ENCODE results near the gene KRTAP10-2.
"Not testable (repeated sequence)": the region's sequence is repeated elsewhere in the genome, so short reads cannot be mapped to it uniquely, and the experiment has no call there.

The KRTAP10-2 gene

DNA sequence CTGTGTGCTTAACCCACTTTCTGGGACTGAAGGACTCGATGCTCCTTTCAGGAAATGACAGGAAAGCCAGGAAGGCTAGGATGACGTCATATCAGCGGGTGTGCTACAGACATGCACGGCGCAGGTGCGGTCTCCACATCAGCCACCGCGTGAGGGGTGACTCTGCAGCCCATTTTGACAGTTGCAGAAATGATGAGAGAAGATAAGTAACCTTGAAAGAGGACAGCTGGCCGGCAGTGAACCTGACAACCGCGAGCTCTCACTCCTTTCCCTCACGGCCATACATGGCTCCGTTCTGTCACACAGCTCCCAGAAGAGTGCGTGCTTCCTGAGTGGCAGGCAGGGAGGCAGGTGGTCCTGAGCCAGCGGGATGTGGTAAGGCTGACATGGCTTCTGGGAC is 30.8 kb upstream of the KRTAP10-2 start:
- FAIRE-seq = no peak

DNA sequence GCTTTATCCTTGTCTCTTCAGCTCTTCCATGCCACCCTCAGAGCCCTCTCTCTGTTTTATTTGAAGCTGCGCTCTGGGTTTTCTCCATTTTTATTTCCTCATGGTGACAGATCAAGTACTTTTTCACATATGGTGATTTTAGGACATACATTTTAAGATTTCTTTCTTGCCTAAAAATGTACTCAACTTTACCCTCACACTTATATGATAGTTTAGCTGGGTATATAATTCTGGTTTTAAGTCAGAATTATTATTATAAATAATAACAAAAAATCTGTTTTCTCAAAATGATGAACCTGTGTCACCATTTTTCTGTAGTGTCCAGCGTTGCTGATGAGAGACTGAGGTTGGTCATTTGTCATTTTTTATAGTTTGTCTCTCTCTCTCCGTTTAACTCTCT is 29.9 kb upstream of the KRTAP10-2 start:
- FAIRE-seq = no peak

DNA sequence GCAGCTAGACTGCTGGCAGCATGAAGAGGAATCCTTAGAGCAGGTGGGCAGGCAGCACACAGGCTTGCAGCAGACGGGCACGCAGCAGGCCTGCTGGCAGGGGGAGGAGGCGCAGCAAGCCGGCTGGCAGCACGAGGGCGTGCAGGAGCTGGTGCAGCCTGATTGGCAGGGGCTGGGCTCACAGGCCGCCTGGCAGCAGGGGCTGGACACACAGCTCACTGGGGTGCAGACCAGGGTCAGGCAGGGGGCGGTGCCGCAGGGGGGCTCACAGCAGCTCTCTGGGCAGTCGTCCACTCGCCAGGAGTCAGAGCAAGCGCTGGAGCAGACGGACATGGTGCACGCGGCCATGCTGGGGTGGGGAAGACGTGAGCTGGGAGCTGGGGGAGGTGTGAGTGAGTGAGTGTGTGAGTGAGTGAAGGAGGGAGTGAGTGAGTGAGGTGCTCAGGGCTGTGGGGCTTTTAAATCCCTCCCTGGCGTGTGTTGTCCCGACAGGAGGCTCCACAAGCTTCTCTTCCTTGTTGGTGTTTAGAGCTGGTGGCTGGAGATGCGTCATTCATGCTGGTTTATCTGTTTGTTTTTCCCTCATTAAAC is 29.0 kb upstream of the KRTAP10-2 start, which contains the start of gene KRTAP10-5:
Gene KRTAP10-5, minus strand, starts transcription at position 374 of the 591 bp plus-strand sequence. Its CDS starts 26 bp downstream, at position 348.
- not testable (repeated sequence) for FAIRE-seq

- no peak for FAIRE-seq
Observed at GRCh38 chr21:44579833-44580144, 28.5 kb upstream of the KRTAP10-2 start.

GRCh38 chr21:44579056-44579832 is 27.9 kb upstream of the KRTAP10-2 start:
- no peak for FAIRE-seq

DNA sequence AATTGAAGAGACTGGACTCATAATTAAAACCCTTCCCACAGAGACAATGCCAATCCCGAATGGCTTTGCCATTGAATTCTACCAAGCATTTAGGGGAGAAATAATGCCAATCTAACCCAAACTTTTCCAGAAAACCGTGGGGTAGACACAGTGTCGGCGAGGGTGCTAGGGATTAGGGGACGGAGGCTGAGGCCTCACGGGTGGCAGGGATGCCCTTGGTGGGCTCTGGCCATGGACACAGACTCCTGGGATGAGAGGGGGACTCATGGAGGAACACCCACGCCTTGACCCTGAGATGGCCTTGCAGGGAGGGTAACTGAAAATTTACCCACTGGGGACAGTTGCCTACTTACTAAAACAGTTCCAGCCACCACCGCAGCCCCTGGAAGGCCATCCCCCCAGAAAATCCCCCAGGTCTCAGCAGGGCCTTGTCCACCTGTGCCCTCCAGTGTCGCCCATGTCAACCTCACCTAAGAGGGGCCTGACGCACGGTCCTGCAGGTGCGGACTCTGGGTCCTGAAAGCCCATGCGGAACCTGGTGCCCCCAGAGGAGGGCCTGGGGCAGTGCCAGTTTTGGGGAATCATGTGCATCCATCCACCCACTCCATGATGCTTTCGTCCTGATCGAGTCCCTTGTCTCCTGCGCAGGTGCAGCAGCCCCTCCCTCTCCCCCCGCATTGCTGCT is 27.2 kb upstream of the KRTAP10-2 start:
- FAIRE-seq = no peak

DNA sequence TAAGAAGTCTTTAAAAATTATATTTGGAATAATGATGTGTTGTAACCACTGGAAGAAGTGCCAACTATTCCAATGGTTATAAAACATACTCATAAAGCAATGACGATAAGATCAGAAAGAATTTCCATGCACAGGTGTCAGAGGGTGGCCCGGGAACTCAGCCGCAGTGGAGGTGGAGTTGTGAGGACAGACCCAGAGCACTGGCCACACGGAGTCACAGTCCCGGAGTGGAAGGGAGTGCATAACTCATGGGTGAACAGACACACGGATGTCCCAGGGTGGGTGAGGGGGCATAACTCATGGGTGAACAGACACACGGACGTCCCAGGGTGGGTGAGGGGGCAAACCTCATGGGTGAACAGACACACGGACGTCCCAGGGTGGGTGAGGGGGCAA is 24.7 kb upstream of the KRTAP10-2 start:
- no peak for FAIRE-seq

DNA sequence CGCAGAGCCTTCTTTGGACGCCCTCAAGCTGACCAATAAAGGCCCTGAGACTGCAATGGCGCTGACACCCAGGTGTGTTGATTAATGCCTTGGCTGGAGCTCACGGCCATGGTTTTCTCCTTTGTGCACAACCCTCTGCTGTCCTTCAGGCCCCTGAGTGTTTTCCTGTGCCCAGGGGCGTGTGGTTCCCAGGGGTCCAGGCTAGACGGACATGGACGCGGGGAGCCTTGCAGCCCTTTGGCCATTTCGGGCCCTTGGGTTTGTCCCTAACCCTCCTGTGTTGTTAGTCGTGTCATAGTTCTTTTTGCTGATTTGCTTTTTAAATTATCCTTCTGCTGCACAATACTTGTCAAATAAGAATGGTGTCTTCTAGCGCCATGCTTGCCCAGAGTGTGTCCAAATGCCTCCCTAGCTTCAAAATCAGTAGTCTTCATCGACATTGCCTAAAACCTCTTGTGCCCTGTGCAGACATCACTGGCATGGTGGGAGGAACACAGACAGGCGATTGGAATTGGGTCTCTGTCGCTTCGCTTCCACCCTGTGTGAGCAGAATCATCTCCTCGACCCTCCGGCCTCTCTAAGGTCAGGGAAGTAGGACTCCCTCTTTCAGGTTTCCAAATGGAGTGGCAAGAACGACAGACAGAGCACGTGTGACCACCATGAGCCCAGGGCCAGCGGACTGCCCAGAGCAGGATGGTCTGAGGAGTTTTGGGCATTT is 24.2 kb upstream of the KRTAP10-2 start:
- no peak for FAIRE-seq

DNA sequence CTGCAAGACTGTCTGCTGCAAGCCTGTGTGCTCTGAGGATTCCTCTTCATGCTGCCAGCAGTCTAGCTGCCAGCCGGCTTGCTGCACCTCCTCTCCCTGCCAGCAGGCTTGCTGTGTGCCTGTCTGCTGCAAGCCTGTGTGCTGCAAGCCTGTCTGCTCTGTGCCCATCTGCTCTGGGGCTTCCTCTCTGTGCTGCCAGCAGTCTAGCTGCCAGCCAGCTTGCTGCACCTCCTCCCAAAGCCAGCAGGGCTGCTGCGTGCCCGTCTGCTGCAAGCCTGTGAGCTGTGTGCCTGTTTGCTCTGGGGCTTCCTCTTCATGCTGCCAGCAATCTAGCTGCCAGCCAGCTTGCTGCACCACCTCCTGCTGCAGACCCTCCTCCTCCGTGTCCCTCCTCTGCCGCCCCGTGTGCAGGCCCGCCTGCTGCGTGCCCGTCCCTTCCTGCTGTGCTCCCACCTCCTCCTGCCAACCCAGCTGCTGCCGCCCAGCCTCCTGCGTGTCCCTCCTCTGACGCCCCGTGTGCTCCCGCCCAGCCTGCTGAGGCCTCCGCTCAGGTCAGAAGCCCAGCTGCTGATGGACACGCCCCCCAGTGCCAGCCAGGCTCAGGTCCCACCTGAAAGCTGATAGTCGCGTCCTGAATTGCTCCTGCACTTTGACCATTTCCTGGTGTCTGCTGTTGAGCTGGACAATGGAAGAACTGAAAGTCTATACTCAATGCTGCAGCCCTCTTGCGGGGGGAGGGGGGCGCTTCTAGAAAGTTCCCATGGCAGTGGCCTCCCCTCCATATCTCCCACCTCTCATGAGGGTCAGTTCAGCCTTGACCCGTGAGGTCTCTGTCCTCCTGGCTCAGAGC is 23.4 kb upstream of the KRTAP10-2 start:
- no peak for FAIRE-seq

GRCh38 chr21:44573630-44574456 is 22.5 kb upstream of the KRTAP10-2 start, which contains the start of gene KRTAP10-4:
Gene KRTAP10-4, plus strand, starts transcription at chr21:44573729. Its CDS starts 30 bp downstream, at chr21:44573759.
- FAIRE-seq = not testable (repeated sequence)

GRCh38 chr21:44572959-44573583 is 21.8 kb upstream of the KRTAP10-2 start:
- no peak for FAIRE-seq

- FAIRE-seq = no peak
Observed at GRCh38 chr21:44571844-44572782, 20.8 kb upstream of the KRTAP10-2 start.

GRCh38 chr21:44571296-44571695 is 20.0 kb upstream of the KRTAP10-2 start:
- no peak for FAIRE-seq

GRCh38 chr21:44569861-44570517 is 18.7 kb upstream of the KRTAP10-2 start:
- no peak for FAIRE-seq

DNA sequence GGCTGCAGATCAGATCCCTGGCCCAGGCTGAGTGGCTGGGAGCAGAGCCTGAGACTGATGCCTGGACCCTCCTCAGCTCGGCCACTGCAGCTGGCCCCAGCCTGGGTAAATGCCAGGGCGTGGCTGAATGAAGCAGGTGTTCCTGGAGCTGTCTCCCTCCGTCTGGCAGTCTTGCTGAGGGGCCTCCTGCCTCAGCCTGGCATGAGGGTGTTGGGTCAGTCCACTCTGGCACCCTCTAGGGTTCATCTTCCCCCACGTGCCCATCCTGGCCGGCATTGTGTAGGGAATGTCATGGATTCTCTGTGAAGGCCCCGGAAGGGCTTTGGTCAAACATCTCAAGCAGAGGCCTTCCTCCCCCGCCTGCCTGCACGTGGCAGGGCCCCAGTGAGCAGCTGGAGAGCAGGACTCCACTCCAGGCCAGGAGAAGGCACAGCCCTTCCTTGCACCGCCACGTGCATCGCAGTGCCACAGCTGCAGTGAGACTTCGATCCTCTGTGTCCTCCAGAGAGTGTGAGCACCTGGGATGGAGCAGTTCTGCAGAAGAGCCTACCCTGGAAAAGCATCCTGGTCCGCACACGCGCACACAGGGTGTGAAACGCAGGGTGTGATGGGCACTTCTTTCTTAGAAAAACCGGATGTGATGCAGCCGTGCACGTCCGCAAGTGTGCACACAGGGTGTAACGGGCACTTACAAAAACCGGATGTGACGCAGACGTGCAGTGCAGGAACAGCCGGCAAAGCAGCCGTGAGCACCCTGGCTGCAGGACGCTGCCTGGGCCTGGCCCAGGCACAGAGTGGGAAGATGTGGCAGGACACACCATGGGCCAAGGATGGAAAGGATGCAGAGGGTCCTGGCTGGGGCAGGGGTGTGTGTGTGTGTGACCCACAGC is 17.6 kb upstream of the KRTAP10-2 start:
- FAIRE-seq = no peak

DNA sequence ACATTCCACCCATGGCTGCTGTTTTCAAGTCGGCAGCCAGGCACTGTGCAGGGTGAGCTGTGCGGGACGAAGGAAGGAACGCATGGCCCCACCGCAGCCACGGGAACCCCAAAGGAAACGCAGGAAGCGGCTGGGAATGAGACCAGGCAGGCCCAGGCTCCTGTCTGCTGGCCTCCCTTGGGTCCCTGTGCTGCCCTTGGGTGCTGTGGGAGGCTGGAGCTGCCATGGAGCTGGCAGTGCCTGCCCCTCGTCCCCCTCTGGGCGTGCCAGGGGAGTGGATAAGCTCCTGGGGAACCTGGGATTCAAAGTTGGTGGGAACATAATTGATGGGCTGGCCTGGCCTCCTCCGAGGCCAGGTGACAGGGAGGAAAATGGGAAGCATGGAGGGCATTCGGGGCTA is 17.0 kb upstream of the KRTAP10-2 start:
- FAIRE-seq = no peak

GRCh38 chr21:44567481-44568171 is 16.3 kb upstream of the KRTAP10-2 start:
- no peak for FAIRE-seq

Measured in colon (tissue), 2 donors.